GM23248 (cell line): ENCODE measurements around the gene EXOC3L1. TPM values are rescaled to one million over a fixed set of nuclear protein-coding genes. Genes with fewer than 3 reads are reported as not detected.

Source experiments
- DNase-seq: peaks from one replicate; pipeline ENCODE4 v3.0.0-alpha.2; 2015
- H2AFZ ChIP-seq: fragments of 200-600 bp; sonication (generic); 2 replicates; pipeline ENCODE4 v1.6.1; 2016; ENCODE audit warnings: antibody characterized with exemption
- H3F3A ChIP-seq: fragments of 200-600 bp; sonication (generic); 2 replicates; pipeline ENCODE4 v1.6.1; 2016; ENCODE audit warnings: mild to moderate bottlenecking, antibody characterized with exemption, mixed run types; ENCODE audit not compliant: insufficient read depth
- H3K27ac ChIP-seq: fragments of 200-600 bp; sonication (generic); 2 replicates; pipeline ENCODE4 v1.5.1; 2016; ENCODE audit warnings: mild to moderate bottlenecking
- H3K27me3 ChIP-seq: fragments of 200-600 bp; sonication (generic); replicated peaks from 2 replicates; pipeline ENCODE4 v1.6.1; 2016; ENCODE audit warnings: mild to moderate bottlenecking; ENCODE audit not compliant: insufficient read depth
- H3K36me3 ChIP-seq: fragments of 200-600 bp; sonication (generic); 2 replicates; pipeline ENCODE4 v1.6.1; 2016; ENCODE audit warnings: low read depth, mild to moderate bottlenecking
- H3K4me1 ChIP-seq: fragments of 200-600 bp; sonication (generic); 2 replicates; pipeline ENCODE4 v1.6.1; 2016; ENCODE audit warnings: mild to moderate bottlenecking; ENCODE audit not compliant: insufficient read depth
- H3K4me2 ChIP-seq: fragments of 200-600 bp; sonication (generic); one replicate; pipeline ENCODE4 v1.6.1; 2016; ENCODE audit warnings: mild to moderate bottlenecking; ENCODE audit not compliant: unreplicated experiment
- H3K4me3 ChIP-seq: fragments of 200-600 bp; sonication (generic); 2 replicates; pipeline ENCODE4 v1.5.1; 2016; ENCODE audit warnings: mild to moderate bottlenecking
- H3K79me2 ChIP-seq: fragments of 200-600 bp; sonication (generic); 2 replicates; pipeline ENCODE4 v1.6.1; 2016; ENCODE audit warnings: mild to moderate bottlenecking; ENCODE audit not compliant: insufficient read depth
- H3K9ac ChIP-seq: fragments of 200-600 bp; sonication (generic); 2 replicates; pipeline ENCODE4 v1.6.1; 2016; ENCODE audit warnings: mild to moderate bottlenecking
- H3K9me2 ChIP-seq: fragments of 200-600 bp; sonication (generic); 2 replicates; pipeline ENCODE4 v1.6.1; 2016; ENCODE audit warnings: mixed run types, mild to moderate bottlenecking, moderate library complexity; ENCODE audit not compliant: insufficient read depth
- H3K9me3 ChIP-seq: fragments of 200-600 bp; sonication (generic); one replicate; pipeline ENCODE4 v1.6.1; 2017; ENCODE audit warnings: low read depth
- H4K20me1 ChIP-seq: fragments of 200-600 bp; sonication (generic); 2 replicates; pipeline ENCODE4 v1.6.0; 2016; ENCODE audit not compliant: insufficient read depth
- EZH2 ChIP-seq: fragments of 200-600 bp; sonication (generic); IDR thresholded peaks from 2 replicates; pipeline ENCODE4 v1.6.1; 2018; ENCODE audit warnings: antibody characterized with exemption, mild to moderate bottlenecking; ENCODE audit not compliant: insufficient read depth, poor library complexity, severe bottlenecking
- EZH2phosphoT487 ChIP-seq: fragments of 200-600 bp; sonication (generic); IDR thresholded peaks from 2 replicates; pipeline ENCODE4 v1.6.1; 2018; ENCODE audit warnings: antibody characterized with exemption, moderate library complexity, mild to moderate bottlenecking, low read depth; ENCODE audit not compliant: insufficient read depth
- WGBS, 2 experiments: methylation state at CpG; one replicate each; pipeline ENCODE4 v1.1.6; 2015 to 2017; ENCODE audit warnings: low lambda C conversion rate in 2 of 2, low coverage in 1 of 2; ENCODE audit errors: missing lambda C conversion rate in 2 of 2; 5-methylcytosine and 5-hydroxymethylcytosine counted together
- in situ Hi-C: fragments of 300-500 bp; cut with MboI; formaldehyde crosslinking; loops from 2 replicates; pipeline ENCODE4 v1.15.0; 2020
- polyA plus RNA-seq: library from polyadenylated mRNA; unstranded; fragments of >200 nt; fragmentation: Nextera tagmentation; extraction: Ambion mirVana; gene quantifications from 2 replicates; pipeline ENCODE4 v1.2.1, GENCODE V29; 2016
- total RNA-seq: library from RNA; depleted of rRNA; stranded (reverse); fragments of >200 nt; shearing (Covaris generic); gene quantifications from 2 replicates; pipeline ENCODE4 v1.2.3, GENCODE V29; 2014; rRNA removed

EXOC3L1 gene, protein sequence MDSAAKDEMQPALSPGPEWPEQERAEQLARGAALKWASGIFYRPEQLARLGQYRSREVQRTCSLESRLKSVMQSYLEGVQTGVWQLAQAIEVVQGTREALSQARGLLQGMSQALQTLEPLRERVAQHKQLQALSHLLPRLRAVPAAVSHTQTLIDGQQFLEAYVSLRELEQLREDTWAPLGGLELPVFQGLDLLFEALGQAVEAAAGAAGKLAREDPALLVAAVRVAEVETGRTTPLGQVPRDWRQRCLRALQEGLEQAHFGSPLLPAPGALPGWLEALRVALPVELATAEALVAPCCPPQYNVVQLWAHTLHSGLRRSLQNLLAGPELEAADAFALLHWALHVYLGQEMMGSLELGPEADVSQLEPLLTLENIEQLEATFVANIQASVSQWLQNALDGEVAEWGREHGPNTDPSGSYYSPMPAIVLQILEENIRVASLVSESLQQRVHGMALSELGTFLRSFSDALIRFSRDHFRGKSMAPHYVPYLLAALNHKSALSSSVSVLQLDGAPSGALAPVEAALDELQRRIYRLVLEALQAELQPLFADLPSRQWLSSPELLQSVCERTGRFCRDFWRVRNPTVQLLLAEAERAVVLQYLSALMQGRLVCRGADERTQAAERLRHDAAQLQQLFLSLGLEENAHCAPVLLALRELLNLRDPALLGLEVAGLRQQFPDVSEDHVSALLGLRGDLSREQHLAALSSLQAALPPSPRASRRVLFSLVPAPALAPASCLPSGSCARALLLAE
- total RNA-seq (not detected in 2 replicates), polyA plus RNA-seq (0.28 and 0.53 TPM in 2 replicates)

DNA sequence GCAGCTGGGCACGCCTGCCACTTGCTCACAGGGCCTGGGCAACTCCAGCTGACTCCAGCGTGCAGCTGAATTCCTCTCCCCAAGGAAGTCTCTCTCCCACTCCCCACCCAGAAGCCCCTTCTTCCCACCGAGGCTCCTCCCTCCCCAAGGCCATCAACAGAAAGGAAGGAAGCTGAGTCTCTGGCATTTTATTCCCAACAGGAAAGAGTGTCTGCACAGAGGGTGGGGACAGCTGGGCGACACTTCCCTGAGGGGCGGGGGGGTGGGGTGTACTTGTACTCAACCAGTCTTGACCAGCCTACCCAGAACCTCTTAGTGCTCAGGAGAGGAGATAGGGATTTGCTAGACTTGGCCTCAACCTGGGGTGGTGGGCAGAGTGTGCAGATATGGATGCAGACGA, at the start of gene EXOC3L1:
Gene EXOC3L1, minus strand, starts transcription at position 96 of the 400 bp plus-strand sequence. CDS start 460 bp downstream, outside the sequence.
- WGBS, 2 experiments: 21 to 22% methylated on average over 5 to 6 of the region's 6 CpGs
- Histone ChIP-seq H3F3A (no peaks in the 10 kb centered on the region), H2AFZ (no peak within 1 kb of the TSS), H3K9me2 (no peaks in the 10 kb centered on the region), H3K27ac (no peak within 1 kb of the TSS), H3K4me1 (peaks cover 11% of the 10 kb centered on the region), H3K79me2 (peaks cover 30% of the 10 kb centered on the region), H3K4me2 (no peak within 1 kb of the TSS), H3K9ac (no peak within 1 kb of the TSS), H3K4me3 (no peak within 1 kb of the TSS), H3K36me3 (peaks cover 4% of the 10 kb centered on the region; the same call in 1 of the 2 replicates), H3K27me3 (no peaks in the 10 kb centered on the region), H4K20me1 (no peaks in the 10 kb centered on the region), H3K9me3 (no peaks in the 10 kb centered on the region)
- TF ChIP-seq EZH2phosphoT487 (no peak), EZH2 (no peak)
- no peak for DNase-seq
- in situ Hi-C loops: no loop called here

DNA sequence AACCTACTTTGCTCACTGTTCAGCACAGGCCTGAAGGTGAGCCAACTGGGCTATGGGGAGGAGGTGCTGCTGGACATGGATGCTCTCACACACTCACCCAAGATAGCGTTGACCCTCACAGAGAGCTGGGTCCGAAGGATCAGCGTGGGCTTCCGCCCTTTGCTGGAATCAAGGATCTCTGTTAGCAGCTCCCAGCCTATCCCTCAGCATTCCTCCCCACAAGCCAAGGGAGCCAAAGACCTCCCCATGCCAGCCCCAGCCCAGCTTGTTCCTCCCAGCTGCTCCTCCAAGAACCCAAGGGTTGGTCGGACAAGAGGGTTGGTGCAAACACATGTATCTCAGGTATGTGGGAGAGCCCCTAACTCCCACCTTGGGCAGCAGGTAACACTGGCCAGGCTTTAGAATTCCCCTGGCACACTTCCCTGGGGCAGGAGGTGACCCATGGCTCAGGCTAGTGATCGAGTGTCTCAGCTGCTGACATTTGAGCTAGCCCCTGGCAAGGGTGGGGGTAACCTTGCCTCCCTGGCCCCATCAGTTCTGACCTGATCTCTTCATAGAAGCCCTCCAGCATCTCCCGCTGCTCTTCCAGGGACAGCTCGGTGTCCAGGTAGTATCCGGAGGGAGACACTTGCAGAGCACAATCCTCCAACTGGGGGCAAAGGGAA, 49.0 kb upstream of the EXOC3L1 start:
- in situ Hi-C loops: no loop called here
- 83 to 89% methylated on average over 9 of the region's 9 CpGs for whole genome bisulfite sequencing, 2 experiments
- peaks cover 39% of the 10 kb centered on the region for H3K4me1 ChIP-seq
- no peak overlapping the region for H2AFZ ChIP-seq
- TF ChIP-seq EZH2 (no peak), EZH2phosphoT487 (no peak)
- no peak overlapping the region for H3K27ac ChIP-seq
- no peaks in the 10 kb centered on the region for H3K9me2 ChIP-seq
- no peak overlapping the region for H3K4me2 ChIP-seq
- H3K27me3 ChIP-seq: no peaks in the 10 kb centered on the region
- no peaks in the 10 kb centered on the region for H4K20me1 ChIP-seq
- H3K36me3 ChIP-seq: no peaks in the 10 kb centered on the region
- H3K79me2 ChIP-seq: peaks cover 33% of the 10 kb centered on the region
- no peaks in the 10 kb centered on the region for H3K9me3 ChIP-seq
- DNase-seq: no peak
- peaks cover 35% of the 10 kb centered on the region for H3F3A ChIP-seq
- H3K9ac ChIP-seq: no peak overlapping the region
- H3K4me3 ChIP-seq: no peak overlapping the region

DNA sequence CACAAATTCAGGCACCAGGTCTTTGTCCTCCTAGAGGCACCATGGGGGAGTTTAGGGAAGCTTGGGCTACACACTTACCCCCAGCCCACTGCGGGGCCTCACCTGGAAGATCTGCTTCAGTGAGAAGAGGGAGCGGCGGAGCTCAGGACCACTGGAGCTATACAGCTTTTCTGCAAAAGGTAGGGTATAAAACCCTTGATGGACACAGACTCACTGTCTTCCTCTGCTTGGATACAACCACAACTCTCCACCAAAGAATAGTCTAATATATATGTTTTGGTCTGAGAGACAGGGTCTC, 48.3 kb upstream of the EXOC3L1 start:
- WGBS, 2 experiments: 97 to 100% methylated on average over 3 of the region's 3 CpGs
- no peak for DNase-seq

More for the DNA sequence above, 48.3 kb upstream of the EXOC3L1 start:
- Histone ChIP-seq H3K9me2 (no peaks in the 10 kb centered on the region), H3K36me3 (no peaks in the 10 kb centered on the region), H3K27me3 (no peaks in the 10 kb centered on the region), H3F3A (peaks cover 30% of the 10 kb centered on the region), H3K4me3 (no peak overlapping the region), H3K4me1 (peaks cover 32% of the 10 kb centered on the region), H3K9ac (no peak overlapping the region), H2AFZ (no peak overlapping the region), H3K27ac (no peak overlapping the region), H4K20me1 (no peaks in the 10 kb centered on the region), H3K4me2 (no peak overlapping the region), H3K79me2 (peaks cover 26% of the 10 kb centered on the region), H3K9me3 (no peaks in the 10 kb centered on the region)
- in situ Hi-C loops: no loop called here
- TF ChIP-seq EZH2phosphoT487 (no peak), EZH2 (no peak)
